Amniotic stem cell (primary cell): ENCODE results near the gene FKBP2.
A peak's percentile ranks its signal among the peaks of the same experiment; 100 is the strongest.

Experiments used
- DNase-seq: peaks from one replicate; lab custom pipeline; 2025; lab: John Stamatoyannopoulos, UW

Gene FKBP2

DNA sequence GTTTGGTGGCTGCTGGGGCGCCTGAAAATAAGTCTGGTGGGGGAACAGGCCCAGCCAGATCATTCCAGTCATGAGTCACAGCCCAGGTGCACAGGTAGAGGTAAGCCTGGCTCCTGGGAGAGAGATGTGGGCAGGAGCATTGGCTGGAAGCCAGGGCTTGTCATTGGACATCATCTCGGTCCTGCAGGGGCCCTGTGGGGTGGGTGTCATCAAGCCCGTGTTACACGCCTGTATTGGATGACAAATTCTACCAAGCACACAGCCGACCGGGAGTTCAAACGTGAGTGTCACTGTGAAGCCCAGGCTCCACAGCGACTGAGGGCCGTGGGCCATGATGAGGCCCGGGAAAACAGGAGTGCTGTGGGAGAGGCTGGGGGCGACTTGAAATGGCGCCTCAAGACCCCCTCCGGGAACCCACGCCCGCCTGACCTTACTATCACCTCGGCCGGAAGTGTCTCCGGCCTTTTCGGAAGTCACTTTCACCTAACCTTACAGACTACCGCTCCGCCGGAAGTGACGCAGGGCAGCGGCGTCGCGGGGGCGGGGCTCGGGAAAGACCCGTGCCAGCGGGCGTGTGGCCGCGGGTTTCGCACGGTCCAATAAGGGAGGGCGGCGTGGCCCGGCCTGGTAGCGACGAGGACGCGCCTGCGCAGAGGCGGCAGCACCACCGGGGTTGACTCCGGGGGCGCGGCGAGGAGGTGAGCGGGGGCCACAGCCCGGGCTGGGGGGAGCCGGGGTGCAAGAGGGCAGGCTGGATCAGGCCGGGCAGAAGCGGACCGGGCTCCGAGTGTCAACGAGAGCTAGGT, at the start of gene FKBP2:
Gene FKBP2, plus strand, starts transcription at position 661 of the 806 bp plus-strand sequence. CDS start 1,293 bp downstream, outside the sequence.
- DNase-seq: peak; percentile 94

DNA sequence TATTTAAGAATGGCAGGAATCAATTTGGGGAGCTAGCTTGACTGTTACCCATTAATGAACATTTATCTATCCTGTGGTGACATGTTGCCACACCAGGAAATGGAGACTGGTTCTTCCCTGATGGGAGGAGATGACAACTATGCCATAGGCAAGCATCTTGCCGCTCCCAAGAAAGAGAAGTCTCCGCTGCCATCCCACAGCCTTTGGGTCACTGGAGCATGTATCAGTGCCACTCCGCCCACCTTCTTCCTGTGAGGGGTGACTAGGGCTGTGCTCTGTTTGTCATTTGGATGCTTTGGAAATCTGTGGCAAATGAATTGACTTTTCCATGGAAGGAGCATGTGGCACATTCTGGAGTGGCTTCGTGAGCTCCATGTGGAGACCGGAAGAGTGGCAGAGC, 48.5 kb upstream of the FKBP2 start:
- DNase-seq: no peak

GRCh38 chr11:64196626-64197025, 44.3 kb upstream of the FKBP2 start:
- no peak for DNase-seq

GRCh38 chr11:64198511-64198910, 42.4 kb upstream of the FKBP2 start:
- DNase-seq: no peak

DNA sequence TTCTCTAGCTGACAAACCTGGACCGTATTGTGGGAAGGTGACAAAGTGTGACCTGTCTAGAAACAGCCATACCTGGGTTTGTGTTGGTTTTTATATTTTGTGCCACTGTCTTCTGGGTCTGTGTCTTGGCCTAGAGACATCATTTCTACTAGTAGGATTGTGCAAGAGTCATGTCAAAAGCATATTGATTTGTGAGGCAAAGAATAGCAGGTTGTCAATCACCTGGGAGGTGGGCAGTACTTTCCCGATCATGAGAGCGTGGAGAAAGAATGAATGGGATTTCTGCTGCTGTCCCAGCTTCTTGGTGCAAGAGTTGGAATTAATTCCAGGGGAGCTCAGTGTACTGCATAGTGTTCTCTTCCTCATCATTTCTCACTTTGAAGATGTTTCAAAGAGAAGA, 39.4 kb upstream of the FKBP2 start:
- DNase-seq: no peak

DNA sequence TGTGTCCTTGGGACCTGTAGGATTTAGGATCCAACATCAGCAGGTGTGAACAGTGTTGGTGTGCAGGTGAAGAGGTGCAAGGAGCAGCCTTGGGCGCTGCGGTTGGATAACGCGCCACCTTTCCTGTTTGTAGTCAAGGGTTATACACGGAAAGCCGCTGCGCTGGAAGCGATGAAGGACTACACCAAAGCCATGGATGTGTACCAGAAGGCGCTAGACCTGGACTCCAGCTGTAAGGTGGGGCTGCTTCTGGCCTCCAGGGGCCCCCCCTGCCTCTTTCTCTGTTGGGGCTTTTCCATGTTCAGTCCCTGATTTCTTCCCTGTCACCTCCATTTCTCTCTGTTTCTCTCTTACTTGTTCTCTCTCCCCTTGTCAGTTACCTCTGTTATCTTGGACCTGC, 37.9 kb upstream of the FKBP2 start:
- no peak for DNase-seq

DNA sequence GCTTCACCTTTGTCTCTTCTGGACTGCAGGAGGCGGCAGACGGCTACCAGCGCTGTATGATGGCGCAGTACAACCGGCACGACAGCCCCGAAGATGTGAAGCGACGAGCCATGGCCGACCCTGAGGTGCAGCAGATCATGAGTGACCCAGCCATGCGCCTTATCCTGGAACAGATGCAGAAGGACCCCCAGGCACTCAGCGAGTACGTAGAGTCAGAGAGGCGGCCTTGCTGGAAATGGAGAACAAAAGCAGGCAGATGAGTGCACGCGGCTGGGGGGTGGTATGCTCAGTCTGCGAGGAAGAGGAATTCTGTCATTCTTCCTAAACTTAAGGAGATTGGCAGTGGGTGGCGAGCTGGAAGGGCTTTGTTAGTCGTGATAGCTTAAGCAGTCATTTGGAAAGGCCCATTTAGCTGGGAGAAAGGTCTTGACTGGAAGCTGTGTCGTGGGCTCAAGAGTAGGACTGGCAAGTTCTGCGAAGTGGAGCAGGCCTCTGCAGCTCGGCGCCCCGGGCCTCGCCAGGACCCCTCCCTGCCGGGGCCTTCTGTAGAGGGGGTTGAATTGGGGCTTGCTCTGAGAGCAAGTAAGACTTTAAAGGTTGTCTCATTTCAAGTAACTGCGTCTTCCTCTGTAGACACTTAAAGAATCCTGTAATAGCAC, 37.3 kb upstream of the FKBP2 start:
- no peak for DNase-seq

- no peak for DNase-seq
Observed at GRCh38 chr11:64204080-64204440, 36.8 kb upstream of the FKBP2 start.

DNA sequence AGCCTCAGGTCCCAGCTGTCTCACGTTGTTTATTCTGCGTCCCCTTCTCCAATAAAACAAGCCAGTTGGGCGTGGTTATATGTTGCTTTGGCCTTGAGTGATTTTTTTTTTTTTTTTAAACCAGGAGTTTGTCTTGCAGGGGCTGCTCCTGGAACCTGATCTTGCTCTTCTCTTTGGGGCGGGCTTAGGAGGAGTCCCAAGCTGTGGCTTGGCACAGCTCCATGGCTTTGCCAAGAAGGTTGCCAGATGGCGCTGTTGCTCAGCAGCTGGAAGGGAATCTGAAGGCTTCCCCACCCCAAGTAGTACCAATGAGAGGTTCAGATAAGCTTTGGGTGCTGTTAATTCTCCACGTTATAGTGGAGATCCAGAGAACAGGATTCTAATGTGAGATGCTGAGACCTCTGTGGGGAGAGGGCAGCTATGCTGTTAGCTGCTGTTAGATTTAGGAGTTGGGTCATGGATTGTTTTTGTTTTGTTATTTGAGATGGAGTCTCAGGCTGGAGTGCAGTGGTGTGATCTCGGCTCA, 36.4 kb upstream of the FKBP2 start:
- peak; percentile 91 for DNase-seq

GRCh38 chr11:64206457-64207255, 34.2 kb upstream of the FKBP2 start, which contains the start of gene FERMT3:
Gene FERMT3, plus strand, starts transcription at chr11:64206721. Its CDS starts 644 bp downstream, at chr11:64207365.
- DNase-seq: no peak

DNA sequence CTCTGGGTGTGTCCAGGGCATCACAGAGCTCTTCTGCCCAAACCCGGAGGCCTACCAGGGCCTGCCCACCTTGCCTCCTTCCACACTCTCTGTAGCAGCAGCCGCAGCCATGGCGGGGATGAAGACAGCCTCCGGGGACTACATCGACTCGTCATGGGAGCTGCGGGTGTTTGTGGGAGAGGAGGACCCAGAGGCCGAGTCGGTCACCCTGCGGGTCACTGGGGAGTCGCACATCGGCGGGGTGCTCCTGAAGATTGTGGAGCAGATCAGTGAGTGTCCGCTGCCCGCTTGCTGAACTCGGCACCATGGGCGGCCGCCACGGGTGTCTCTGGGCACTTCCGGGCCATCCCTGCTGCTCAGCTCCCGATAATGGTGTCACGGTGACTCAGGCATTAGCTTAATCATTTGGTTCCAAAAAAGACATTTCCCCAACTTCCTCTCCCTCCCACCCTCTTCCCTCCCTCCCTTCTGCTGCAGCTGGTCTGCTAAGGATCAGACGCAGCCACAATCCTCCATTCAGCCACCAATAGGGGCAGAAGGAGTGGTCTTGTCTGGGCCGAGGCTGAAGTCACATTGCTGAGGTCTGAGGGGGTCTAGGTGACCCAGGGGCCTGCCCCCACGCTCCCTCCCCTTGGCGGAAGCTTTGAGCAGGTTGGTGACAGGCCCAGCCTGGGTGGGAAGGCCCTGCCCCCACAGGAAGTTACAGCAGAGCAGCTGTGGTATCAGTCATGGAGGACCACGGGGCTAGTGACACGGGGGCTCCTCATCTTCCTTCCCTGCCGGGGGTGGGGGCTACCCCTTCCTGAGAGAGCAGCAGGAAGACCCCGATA, 33.4 kb upstream of the FKBP2 start:
- no peak for DNase-seq

GRCh38 chr11:64208086-64208795, 32.7 kb upstream of the FKBP2 start:
- DNase-seq: no peak

DNA sequence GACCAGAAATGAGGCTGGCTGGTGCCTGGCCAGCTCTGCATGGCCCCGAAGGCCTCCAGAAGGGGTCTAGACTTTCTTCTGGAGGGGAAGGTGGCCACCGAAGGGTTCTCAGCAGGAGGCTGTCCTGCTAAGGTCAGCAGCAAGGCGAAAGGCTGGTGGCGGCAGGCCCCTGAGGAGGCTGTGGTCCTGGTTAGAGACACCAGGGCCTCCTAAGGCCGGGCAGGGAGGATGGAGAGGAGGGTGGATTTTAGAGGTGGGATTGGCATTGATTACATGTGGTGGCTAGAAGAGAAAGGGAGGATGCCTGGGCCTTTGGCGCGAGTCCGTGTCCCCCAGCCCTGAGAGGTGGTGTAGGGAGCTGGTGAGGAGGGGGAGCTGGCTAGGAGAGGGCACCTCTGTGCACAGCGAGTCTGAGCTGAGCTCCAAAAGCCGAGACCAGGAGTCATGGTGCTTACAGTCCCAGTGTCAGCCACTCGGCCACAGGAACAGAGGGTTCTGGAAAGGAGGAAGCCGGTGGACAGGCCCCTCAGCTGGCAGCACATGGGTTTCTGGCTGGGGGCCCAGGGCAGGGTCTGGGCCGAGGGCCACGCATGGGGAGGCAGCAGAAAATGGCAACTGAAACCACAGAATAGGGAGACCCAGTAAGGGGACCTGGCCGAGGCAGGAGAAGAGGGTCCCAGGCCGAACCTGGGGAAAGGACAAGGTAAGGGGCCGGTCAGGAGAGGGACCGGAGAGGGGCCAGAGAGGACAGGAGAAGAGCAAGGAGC, 31.9 kb upstream of the FKBP2 start:
- no peak for DNase-seq

GRCh38 chr11:64209563-64209843, 31.4 kb upstream of the FKBP2 start:
- no peak for DNase-seq

DNA sequence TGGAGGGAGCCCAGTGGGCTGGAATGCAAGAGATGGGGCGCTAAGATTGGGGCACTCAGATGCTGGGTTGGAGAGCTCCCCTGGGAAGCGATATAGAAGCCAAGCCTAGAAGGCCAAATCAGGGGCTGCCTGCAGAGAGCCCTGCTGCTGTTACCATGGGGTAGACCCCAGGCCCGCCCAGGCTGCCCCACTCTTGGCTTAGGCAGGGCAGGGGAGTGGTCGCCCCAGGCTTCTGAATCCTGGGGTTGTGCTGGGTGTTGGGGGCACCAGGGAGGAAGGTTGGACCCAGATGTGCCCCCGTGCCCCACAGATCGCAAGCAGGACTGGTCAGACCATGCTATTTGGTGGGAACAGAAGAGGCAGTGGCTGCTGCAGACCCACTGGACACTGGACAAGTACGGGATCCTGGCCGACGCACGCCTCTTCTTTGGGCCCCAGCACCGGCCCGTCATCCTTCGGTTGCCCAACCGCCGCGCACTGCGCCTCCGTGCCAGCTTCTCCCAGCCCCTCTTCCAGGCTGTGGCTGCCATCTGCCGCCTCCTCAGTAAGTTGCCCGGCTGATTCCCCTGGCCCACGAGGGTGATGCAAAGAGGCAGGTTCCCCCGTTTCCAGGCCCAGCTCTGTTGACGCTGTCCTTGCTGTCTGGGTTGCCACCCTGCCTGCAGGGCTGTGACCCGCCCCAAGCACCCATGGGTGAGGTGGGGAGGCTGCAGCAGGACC, 30.4 kb upstream of the FKBP2 start:
- no peak for DNase-seq

GRCh38 chr11:64211181-64211872, 29.6 kb upstream of the FKBP2 start:
- DNase-seq: no peak

- DNase-seq: no peak
Observed at GRCh38 chr11:64216879-64217278, 24.0 kb upstream of the FKBP2 start.

GRCh38 chr11:64218628-64219353, 22.1 kb upstream of the FKBP2 start:
- no peak for DNase-seq

DNA sequence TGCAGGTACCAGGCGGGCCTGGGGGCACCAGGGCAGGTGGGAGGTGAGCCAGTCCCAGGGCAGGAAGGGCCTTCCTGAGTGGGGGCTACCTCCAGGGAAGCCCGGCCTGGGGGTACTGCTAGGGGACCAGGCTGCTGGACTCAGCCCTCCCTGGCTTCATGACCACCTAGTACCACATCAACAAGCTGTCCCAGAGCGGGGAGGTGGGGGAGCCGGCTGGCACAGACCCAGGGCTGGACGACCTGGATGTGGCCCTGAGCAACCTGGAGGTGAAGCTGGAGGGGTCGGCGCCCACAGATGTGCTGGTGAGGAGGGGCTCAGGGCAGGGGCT, 21.6 kb upstream of the FKBP2 start:
- DNase-seq: no peak
